Testis (tissue), 2 donors: ENCODE results near the gene C14orf39.

Experiments used
- CTCF ChIP-seq, 3 experiments: fragments of 450-650 bp in 2 of 3; fragments of 200-600 bp in 1 of 3; sonication (generic) in 1 of 3; IDR thresholded peaks; one replicate each; pipeline ENCODE4 v1.5.1; 2016 to 2019; ENCODE audit warnings: antibody characterized with exemption in 3 of 3, mild to moderate bottlenecking in 2 of 3, moderate library complexity in 1 of 3
- POLR2A ChIP-seq: fragments of 450-650 bp; IDR thresholded peaks from one replicate; pipeline ENCODE4 v1.6.1; 2017; ENCODE audit warnings: antibody characterized with exemption, mild to moderate bottlenecking, moderate library complexity

- TF ChIP-seq CTCF (IDR thresholded peaks at IDR 0.05) (no peak), POLR2A (no peak)
Measured at GRCh38 chr14:60506010-60506409, 20.1 kb upstream of the C14orf39 start.
